Neutrophil (primary cell): ENCODE data around the gene M6PR.
"Not testable (repeated sequence)": the region's sequence is repeated elsewhere in the genome, so short reads cannot be mapped to it uniquely, and the experiment has no call there.

Experiments used
- H3K27ac ChIP-seq: fragments of 200-600 bp; sonication (generic); 2 replicates; pipeline ENCODE4 v1.5.1; 2016; ENCODE audit warnings: mild to moderate bottlenecking, moderate library complexity
- H3K27me3 ChIP-seq: fragments of 200-600 bp; sonication (generic); 2 replicates; pipeline ENCODE4 v1.6.0; 2016; ENCODE audit warnings: mild to moderate bottlenecking
- H3K36me3 ChIP-seq: fragments of 200-600 bp; sonication (generic); 2 replicates; pipeline ENCODE4 v1.5.1; 2017
- H3K4me1 ChIP-seq, 2 experiments: fragments of 200-600 bp in 1 of 2; sonication (generic) in 1 of 2; 1 replicate in 1 of 2; 2 replicates in 1 of 2; pipeline versions ENCODE4 v1.5.1 to v1.6.1; 2013 to 2016; ENCODE audit warnings: low read depth in 1 of 2, low read length in 1 of 2, mild to moderate bottlenecking in 1 of 2, moderate library complexity in 1 of 2; ENCODE audit not compliant: control insufficient read depth in 1 of 2, insufficient read depth in 1 of 2
- H3K4me3 ChIP-seq, 2 experiments: fragments of 200-600 bp in 1 of 2; sonication (generic) in 1 of 2; 1 replicate in 1 of 2; 2 replicates in 1 of 2; pipeline ENCODE4 v1.5.1; 2013 to 2016; ENCODE audit warnings: low read depth in 1 of 2, low read length in 1 of 2, mild to moderate bottlenecking in 1 of 2, moderate library complexity in 1 of 2
- H3K9me3 ChIP-seq: fragments of 200-600 bp; sonication (generic); 2 replicates; pipeline ENCODE4 v1.5.1; 2016
- CTCF ChIP-seq: fragments of 200-600 bp; sonication (generic); IDR thresholded peaks from 2 replicates; pipeline ENCODE4 v1.5.1; 2016; ENCODE audit warnings: antibody characterized with exemption

The M6PR gene

GRCh38 chr12:8943565-8944186, 5.8 kb downstream of the M6PR start:
- peaks cover 52% of the 10 kb centered on the region for H3K36me3 ChIP-seq
- peaks cover 7% of the 10 kb centered on the region in 2 experiments for H3K4me1 ChIP-seq
- H3K27ac ChIP-seq, result no peak overlapping the region
- no peak overlapping the region for H3K4me3 ChIP-seq
- no peaks in the 10 kb centered on the region for H3K27me3 ChIP-seq
- no peak for TF ChIP-seq CTCF
- no peaks in the 10 kb centered on the region for H3K9me3 ChIP-seq

- no peak for TF ChIP-seq CTCF
- Histone ChIP-seq H3K27me3 (no peaks in the 10 kb centered on the region), H3K27ac (no peak overlapping the region), H3K4me1 (no peaks in the 10 kb centered on the region), H3K9me3 (no peaks in the 10 kb centered on the region), H3K36me3 (peaks cover 52% of the 10 kb centered on the region), H3K4me3 (no peak overlapping the region)
These were observed 7.6 kb downstream of the M6PR start for GRCh38 chr12:8941691-8942478.

DNA sequence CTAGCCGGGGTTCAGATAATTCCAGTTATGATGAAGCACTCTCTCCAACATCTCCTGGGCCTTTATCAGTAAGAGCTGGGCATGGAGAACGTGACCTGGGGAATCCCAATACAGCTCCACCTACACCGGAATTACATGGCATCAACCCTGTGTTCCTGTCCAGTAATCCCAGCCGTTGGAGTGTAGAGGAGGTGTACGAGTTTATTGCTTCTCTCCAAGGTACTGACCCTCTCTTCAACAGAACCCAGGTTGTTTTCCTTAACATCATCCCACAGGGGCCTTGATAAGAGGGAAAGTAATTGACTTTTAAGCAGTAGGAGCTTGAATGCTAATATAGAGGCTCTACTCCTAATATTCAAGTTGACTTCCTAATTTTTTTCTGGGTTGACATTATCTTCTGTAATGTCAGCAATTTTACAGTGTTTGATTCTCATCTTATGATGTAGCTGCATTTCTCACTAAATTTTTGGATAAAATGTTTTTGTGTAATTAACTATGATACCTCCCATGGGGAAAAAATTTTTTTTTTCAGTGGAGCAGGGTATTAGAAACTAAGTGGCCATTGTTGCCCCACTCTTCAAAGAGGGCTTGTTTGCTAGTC, 11.5 kb downstream of the M6PR start:
- H3K4me3 ChIP-seq, H3K27ac ChIP-seq, H3K27me3 ChIP-seq, H3K9me3 ChIP-seq, H3K4me1 ChIP-seq: not testable (repeated sequence)
- peaks cover 22% of the 10 kb centered on the region for H3K36me3 ChIP-seq

- no peak overlapping the region for H3K27ac ChIP-seq
- no peak for TF ChIP-seq CTCF
- no peaks in the 10 kb centered on the region for H3K9me3 ChIP-seq
- no peaks in the 10 kb centered on the region for H3K4me1 ChIP-seq
- no peak overlapping the region for H3K4me3 ChIP-seq
- H3K27me3 ChIP-seq, result no peaks in the 10 kb centered on the region
- peaks cover 12% of the 10 kb centered on the region for H3K36me3 ChIP-seq
These were observed 12.7 kb downstream of the M6PR start for GRCh38 chr12:8936735-8937134.

DNA sequence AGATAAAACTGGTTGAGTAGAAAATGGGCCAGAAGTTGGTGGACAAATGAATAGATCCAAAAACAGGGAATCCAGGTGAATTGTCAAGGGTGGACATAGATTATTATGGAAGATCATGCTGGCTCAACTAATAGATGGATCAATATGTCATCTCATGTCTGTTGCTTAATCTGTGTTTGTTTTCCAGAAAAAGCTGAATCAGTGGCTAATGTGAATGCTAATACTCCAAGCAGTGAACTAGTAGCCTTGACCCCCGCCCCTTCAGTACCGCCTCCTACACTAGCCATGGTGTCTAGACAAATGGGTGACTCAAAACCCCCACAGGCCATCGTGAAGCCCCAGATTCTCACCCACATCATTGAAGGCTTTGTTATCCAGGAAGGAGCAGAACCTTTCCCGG, 15.4 kb downstream of the M6PR start:
- H3K27ac ChIP-seq, H3K4me3 ChIP-seq, H3K27me3 ChIP-seq, H3K9me3 ChIP-seq, H3K4me1 ChIP-seq, H3K36me3 ChIP-seq: not testable (repeated sequence)

DNA sequence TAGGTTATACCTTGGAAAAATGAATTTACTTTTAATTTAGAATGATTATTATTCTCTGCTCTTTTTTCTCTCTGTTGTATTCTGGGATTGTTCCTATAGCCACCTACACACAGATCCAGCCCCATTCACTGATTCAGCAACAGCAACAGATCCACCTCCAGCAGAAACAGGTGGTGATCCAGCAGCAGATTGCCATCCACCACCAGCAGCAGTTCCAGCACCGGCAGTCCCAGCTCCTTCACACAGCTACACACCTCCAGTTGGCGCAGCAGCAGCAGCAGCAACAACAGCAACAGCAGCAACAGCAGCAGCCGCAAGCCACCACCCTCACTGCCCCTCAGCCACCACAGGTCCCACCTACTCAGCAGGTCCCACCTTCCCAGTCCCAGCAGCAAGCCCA, 17.0 kb downstream of the M6PR start:
- not testable (repeated sequence) for H3K4me1 ChIP-seq, H3K4me3 ChIP-seq

DNA sequence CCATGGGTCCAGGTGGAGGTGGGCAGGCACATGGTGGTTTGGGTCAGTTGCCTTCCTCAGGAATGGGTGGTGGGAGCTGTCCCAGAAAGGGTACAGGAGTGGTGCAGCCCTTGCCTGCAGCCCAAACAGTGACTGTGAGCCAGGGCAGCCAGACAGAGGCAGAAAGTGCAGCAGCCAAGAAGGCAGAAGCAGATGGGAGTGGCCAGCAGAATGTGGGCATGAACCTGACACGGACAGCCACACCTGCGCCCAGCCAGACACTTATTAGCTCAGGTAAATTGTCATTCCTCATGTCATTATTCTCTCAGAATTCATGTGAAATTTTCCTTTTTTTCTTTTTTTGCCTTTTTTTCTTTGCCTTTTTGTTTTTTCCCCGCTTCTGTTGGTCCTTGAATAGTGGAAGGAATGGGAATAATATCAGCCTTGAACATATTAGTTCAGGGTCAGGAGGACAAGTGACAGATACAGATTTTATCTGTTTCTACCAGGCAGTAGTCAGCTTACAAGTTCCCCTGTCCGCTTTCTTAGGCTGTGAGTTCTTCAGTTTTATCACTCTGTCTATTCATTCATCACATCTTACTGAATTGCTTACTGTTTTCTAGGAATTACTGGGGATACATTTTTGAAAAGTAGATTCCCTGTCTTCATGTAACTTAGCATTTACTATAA, 18.7 kb downstream of the M6PR start:
- H3K9me3 ChIP-seq, result not testable (repeated sequence)

More for the DNA sequence above, 17.0 kb downstream of the M6PR start:
- not testable (repeated sequence) for H3K27me3 ChIP-seq, H3K36me3 ChIP-seq, H3K27ac ChIP-seq, H3K9me3 ChIP-seq

More for the DNA sequence above, 18.7 kb downstream of the M6PR start:
- not testable (repeated sequence) for H3K4me3 ChIP-seq, H3K27ac ChIP-seq, H3K36me3 ChIP-seq, H3K4me1 ChIP-seq, H3K27me3 ChIP-seq
